ENCODE measurements around the gene MYH10. TPM values are rescaled to one million over a fixed set of nuclear protein-coding genes. Genes with fewer than 3 reads are reported as not detected.

The MYH10 gene
- total and polyA plus RNA-seq, 4 donors, result 9.1 to 79.1 (median 25.9) TPM

GRCh38 chr17:8443756-8444155 lies 186.8 kb downstream of the MYH10 start:
- no peak overlapping the region for H3K9ac ChIP-seq (ENCODE audit: low read depth in 1 of 2, low read length in 2 of 2)
- H3K36me3 ChIP-seq (ENCODE audit: control insufficient read depth in 4 of 4, insufficient read depth in 3 of 4, low read depth in 1 of 4, low read length in 3 of 4), result peaks cover 4 to 31% (median 17%) of the 10 kb centered on the region in 4 donors
- peaks cover 2 to 25% (median 13%) of the 10 kb centered on the region in 4 donors for H3K4me1 ChIP-seq (ENCODE audit: control insufficient read depth in 4 of 4, insufficient read depth in 4 of 4, low read length in 3 of 4)
- H3K27ac ChIP-seq (ENCODE audit: low read depth in 1 of 2, low read length in 2 of 2), result no peak overlapping the region
- H3K9me3 ChIP-seq (ENCODE audit: control insufficient read depth in 4 of 4, low read length in 3 of 4), result no peaks in the 10 kb centered on the region
- TF ChIP-seq CTCF (IDR thresholded peaks at IDR 0.05; ENCODE audit: low read depth, low read length, missing input control) (no peak), JUND (IDR thresholded peaks at IDR 0.05) (no peak), NR2F2 (IDR thresholded peaks at IDR 0.05) (no peak), RXRA (IDR thresholded peaks at IDR 0.05) (no peak), ATF3 (IDR thresholded peaks at IDR 0.05) (no peak)
- WGBS, result 95% methylated on average over 7 of the region's 7 CpGs
- no peak overlapping the region for H3K4me3 ChIP-seq (ENCODE audit: low read depth in 1 of 3, low read length in 3 of 3)
- no peaks in the 10 kb centered on the region for H3K27me3 ChIP-seq (ENCODE audit: control insufficient read depth in 4 of 4, insufficient read depth in 4 of 4, low read length in 3 of 4)
- no peak for DNase-seq (ENCODE audit: low spot score)

GRCh38 chr17:8442310-8442709 lies 188.2 kb downstream of the MYH10 start:
- Histone ChIP-seq H3K27me3 (ENCODE audit: control insufficient read depth in 4 of 4, insufficient read depth in 4 of 4, low read length in 3 of 4) (no peaks in the 10 kb centered on the region), H3K4me3 (ENCODE audit: low read depth in 1 of 3, low read length in 3 of 3) (no peak overlapping the region), H3K36me3 (ENCODE audit: control insufficient read depth in 4 of 4, insufficient read depth in 3 of 4, low read depth in 1 of 4, low read length in 3 of 4) (peaks cover 2 to 23% (median 14%) of the 10 kb centered on the region in 4 donors), H3K9me3 (ENCODE audit: control insufficient read depth in 4 of 4, low read length in 3 of 4) (no peaks in the 10 kb centered on the region), H3K4me1 (ENCODE audit: control insufficient read depth in 4 of 4, insufficient read depth in 4 of 4, low read length in 3 of 4) (peaks cover 9 to 32% (median 11%) of the 10 kb centered on the region in 4 donors), H3K27ac (ENCODE audit: low read depth in 1 of 2, low read length in 2 of 2) (no peak overlapping the region), H3K9ac (ENCODE audit: low read depth in 1 of 2, low read length in 2 of 2) (no peak overlapping the region)
- WGBS, result 72% methylated on average over 2 of the region's 2 CpGs
- no peak for DNase-seq (ENCODE audit: low spot score)
- TF ChIP-seq CTCF (IDR thresholded peaks at IDR 0.05; ENCODE audit: low read depth, low read length, missing input control) (no peak), MAX (IDR thresholded peaks at IDR 0.05) (no peak), HNF4G (IDR thresholded peaks at IDR 0.05) (no peak), YY1 (IDR thresholded peaks at IDR 0.05) (no peak), FOXA1 (IDR thresholded peaks at IDR 0.05) (no peak), RXRA (IDR thresholded peaks at IDR 0.05) (no peak), RAD21 (IDR thresholded peaks at IDR 0.05) (no peak), HNF4A (conservative IDR thresholded peaks at IDR 0.05) (no peak), SP1 (IDR thresholded peaks at IDR 0.05) (no peak), ZBTB33 (IDR thresholded peaks at IDR 0.05) (no peak), JUND (IDR thresholded peaks at IDR 0.05) (no peak), TAF1 (conservative IDR thresholded peaks at IDR 0.05) (no peak), NR2F2 (IDR thresholded peaks at IDR 0.05) (no peak), GABPA (IDR thresholded peaks at IDR 0.05 in 1 of 2, conservative IDR thresholded peaks at IDR 0.05 in 1 of 2) (no peak), REST (IDR thresholded peaks at IDR 0.05) (no peak), EGR1 (IDR thresholded peaks at IDR 0.05; ENCODE audit: low read depth in 2 of 2) (no peak)

All from liver (tissue), 9 donors.